GM23338 (cell line): ENCODE data around the gene OR4D2. TPM values are rescaled to one million over a fixed set of nuclear protein-coding genes. Genes with fewer than 3 reads are reported as not detected.

Experiments
- ATAC-seq: fragments of 200-7000 bp; cut with Tn5 transposase; 3 replicates; pipeline ENCODE4 v1.9.1; 2020
- DNase-seq: peaks from one replicate; pipeline ENCODE4 v3.0.0-alpha.2; 2015; ENCODE audit warnings: low spot score
- H2AFZ ChIP-seq: fragments of 200-600 bp; sonication (generic); 2 replicates; pipeline ENCODE4 v1.8.0; 2016; ENCODE audit warnings: antibody characterized with exemption, mild to moderate bottlenecking, moderate library complexity
- H3F3A ChIP-seq: fragments of 200-600 bp; sonication (generic); replicated peaks from 2 replicates; pipeline ENCODE4 v1.8.0; 2017; ENCODE audit warnings: antibody characterized with exemption, mixed run types, low read depth
- H3K27ac ChIP-seq: fragments of 200-600 bp; sonication (generic); 2 replicates; pipeline ENCODE4 v1.6.1; 2016; ENCODE audit warnings: low read depth
- H3K27me3 ChIP-seq: fragments of 200-600 bp; sonication (generic); 2 replicates; pipeline ENCODE4 v1.8.0; 2016; ENCODE audit warnings: mild to moderate bottlenecking, mixed run types, moderate library complexity; ENCODE audit not compliant: insufficient read depth
- H3K36me3 ChIP-seq: fragments of 200-600 bp; sonication (generic); 2 replicates; pipeline ENCODE4 v1.8.0; 2016; ENCODE audit warnings: mild to moderate bottlenecking; ENCODE audit not compliant: insufficient read depth
- H3K4me1 ChIP-seq: fragments of 200-600 bp; sonication (generic); 2 replicates; pipeline ENCODE4 v1.8.0; 2016; ENCODE audit warnings: mild to moderate bottlenecking, moderate library complexity; ENCODE audit not compliant: insufficient read depth
- H3K4me2 ChIP-seq: fragments of 200-600 bp; sonication (generic); 2 replicates; pipeline ENCODE4 v1.7.1; 2017; ENCODE audit warnings: mixed run types
- H3K4me3 ChIP-seq: fragments of 200-600 bp; sonication (generic); 2 replicates; pipeline ENCODE4 v1.6.1; 2016; ENCODE audit warnings: mixed run types
- H3K79me2 ChIP-seq: fragments of 200-600 bp; sonication (generic); replicated peaks from 2 replicates; pipeline ENCODE4 v1.8.0; 2017; ENCODE audit warnings: mild to moderate bottlenecking; ENCODE audit not compliant: insufficient read depth
- H3K9me2 ChIP-seq: fragments of 200-600 bp; sonication (generic); 2 replicates; pipeline ENCODE4 v1.8.0; 2017; ENCODE audit not compliant: insufficient read depth
- H4K20me1 ChIP-seq: fragments of 200-600 bp; sonication (generic); replicated peaks from 2 replicates; pipeline ENCODE4 v1.8.0; 2017; ENCODE audit warnings: mild to moderate bottlenecking; ENCODE audit not compliant: insufficient read depth
- H3K27ac Mint-ChIP-seq: 2 replicates; pipeline ENCODE4 v1.8.0; 2020; ENCODE audit warnings: inconsistent platforms, mild to moderate bottlenecking, moderate library complexity, mixed read lengths
- H3K27me3 Mint-ChIP-seq: 3 replicates; pipeline ENCODE4 v1.8.0; 2022; ENCODE audit warnings: low read depth, mild to moderate bottlenecking, moderate library complexity, mixed read lengths, inconsistent platforms; ENCODE audit not compliant: insufficient read depth, poor library complexity
- H3K36me3 Mint-ChIP-seq: 3 replicates; pipeline ENCODE4 v1.8.0; 2021; ENCODE audit warnings: low read depth, mild to moderate bottlenecking, inconsistent platforms, moderate library complexity, mixed read lengths
- H3K4me1 Mint-ChIP-seq: 3 replicates; pipeline ENCODE4 v1.8.0; 2020; ENCODE audit warnings: mild to moderate bottlenecking, inconsistent platforms, mixed read lengths
- H3K4me3 Mint-ChIP-seq: 3 replicates; pipeline ENCODE4 v1.8.0; 2021; ENCODE audit warnings: moderate library complexity, mild to moderate bottlenecking, inconsistent platforms, mixed read lengths
- H3K9me3 Mint-ChIP-seq: 3 replicates; pipeline ENCODE4 v1.8.0; 2020; ENCODE audit warnings: moderate library complexity, mild to moderate bottlenecking, inconsistent platforms, mixed read lengths
- EZH2 ChIP-seq: fragments of 200-600 bp; sonication (generic); IDR thresholded peaks from one replicate; pipeline ENCODE4 v1.8.0; 2017; ENCODE audit warnings: antibody characterized with exemption, mild to moderate bottlenecking, low read depth; ENCODE audit not compliant: unreplicated experiment
- EZH2phosphoT487 ChIP-seq: fragments of 200-600 bp; sonication (generic); IDR thresholded peaks from one replicate; pipeline ENCODE4 v1.8.1; 2018; ENCODE audit warnings: antibody characterized with exemption; ENCODE audit not compliant: unreplicated experiment
- JUNB ChIP-seq: IDR thresholded peaks from one replicate; pipeline ENCODE4 v1.6.1; 2016; ENCODE audit warnings: antibody characterized with exemption; ENCODE audit not compliant: unreplicated experiment
- NANOG ChIP-seq: IDR thresholded peaks from 2 replicates; pipeline ENCODE4 v1.6.1; 2016; ENCODE audit warnings: antibody characterized with exemption, borderline replicate concordance
- REST ChIP-seq: IDR thresholded peaks from one replicate; pipeline ENCODE4 v1.6.1; 2018; ENCODE audit warnings: antibody characterized with exemption; ENCODE audit not compliant: unreplicated experiment
- STAT1 ChIP-seq: IDR thresholded peaks from one replicate; pipeline ENCODE4 v1.6.1; 2016; ENCODE audit warnings: antibody characterized with exemption; ENCODE audit not compliant: unreplicated experiment
- ZNF114 ChIP-seq: fragments of 250-450 bp; sonication (Bioruptor Pico); IDR thresholded peaks from 2 replicates; pipeline ENCODE4 v1.5.0; 2020; ENCODE audit warnings: mild to moderate bottlenecking, moderate library complexity
- ZNF331 ChIP-seq: fragments of 250-450 bp; sonication (Bioruptor Pico); IDR thresholded peaks from 2 replicates; pipeline ENCODE4 v1.5.0; 2020; ENCODE audit warnings: low read depth, mild to moderate bottlenecking, moderate library complexity
- polyA plus RNA-seq: library from polyadenylated mRNA; unstranded; fragments of >200 nt; fragmentation: Nextera tagmentation; extraction: Ambion mirVana; gene quantifications from 2 replicates; pipeline ENCODE4 v1.2.1, GENCODE V29; 2016
- total RNA-seq: library from RNA; depleted of rRNA; stranded (reverse); fragments of >200 nt; shearing (Covaris generic); gene quantifications from 2 replicates; pipeline ENCODE4 v1.2.3, GENCODE V29; 2014
- TF ChIP-seq, protein P1 (sequence below): fragments of 250-450 bp; sonication (Bioruptor Pico); IDR thresholded peaks from 2 replicates; pipeline ENCODE4 v1.5.0; 2020; ENCODE audit warnings: mild to moderate bottlenecking, moderate library complexity

Gene OR4D2
- total and polyA plus RNA-seq, 2 experiments from 2014 or later: not detected

GRCh38 chr17:58186591-58186990 is 19.8 kb downstream of the OR4D2 start:
- Mint-ChIP-seq H3K36me3 (no peaks in the 10 kb centered on the region), H3K27ac (no peak overlapping the region), H3K4me3 (no peak overlapping the region), H3K9me3 (no peaks in the 10 kb centered on the region), H3K27me3 (peaks cover 9% of the 10 kb centered on the region), H3K4me1 (peaks cover 8% of the 10 kb centered on the region; the same call in 2 of the 3 replicates)
- Histone ChIP-seq H3F3A (no peaks in the 10 kb centered on the region), H3K36me3 (no peaks in the 10 kb centered on the region), H3K79me2 (no peaks in the 10 kb centered on the region), H3K27me3 (no peaks in the 10 kb centered on the region), H3K4me2 (no peak overlapping the region), H3K4me3 (no peak overlapping the region), H2AFZ (no peak overlapping the region), H3K27ac (no peak overlapping the region), H3K9me2 (no peaks in the 10 kb centered on the region), H4K20me1 (no peaks in the 10 kb centered on the region), H3K4me1 (no peaks in the 10 kb centered on the region)
- no peak for DNase-seq
- ATAC-seq: no peak
- no peak for TF ChIP-seq EZH2phosphoT487
- no peak for TF ChIP-seq REST
- TF ChIP-seq EZH2: no peak
- no peak for TF ChIP-seq JUNB
- no peak for TF ChIP-seq STAT1
- TF ChIP-seq ZNF114: no peak
- no peak for TF ChIP-seq NANOG
- TF ChIP-seq ZNF331 (CRISPR knock-in tag): no peak

DNA sequence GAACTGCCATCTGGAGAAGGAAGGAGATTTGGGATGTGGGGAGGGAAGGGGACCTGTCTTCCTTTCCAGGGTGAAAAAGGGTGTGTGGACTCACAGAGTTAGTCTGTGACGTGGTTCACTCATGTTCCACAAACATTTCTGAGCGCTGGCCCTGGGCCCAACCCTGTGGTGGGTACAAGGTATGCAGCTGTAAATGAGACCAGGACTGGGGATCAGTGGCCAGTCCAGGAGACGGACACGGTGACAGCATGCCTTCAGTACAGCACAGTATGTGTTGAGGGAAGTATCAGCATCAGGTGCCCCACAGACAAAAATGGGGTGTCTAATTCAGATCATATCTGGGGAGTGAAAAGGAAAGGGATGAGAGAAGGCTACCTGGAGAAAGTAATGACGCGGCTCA is 20.3 kb downstream of the OR4D2 start:
- H3K4me1 Mint-ChIP-seq: peaks cover 8% of the 10 kb centered on the region; the same call in 2 of the 3 replicates
- H3K4me3 Mint-ChIP-seq: no peak overlapping the region
- H3F3A ChIP-seq: no peaks in the 10 kb centered on the region
- H3K27ac ChIP-seq: no peak overlapping the region
- no peak overlapping the region for H3K27ac Mint-ChIP-seq
- peaks cover 10% of the 10 kb centered on the region for H3K27me3 Mint-ChIP-seq
- DNase-seq (no peak), ATAC-seq (no peak)
- no peaks in the 10 kb centered on the region for H3K79me2 ChIP-seq
- no peaks in the 10 kb centered on the region for H3K36me3 ChIP-seq
- H3K27me3 ChIP-seq: no peaks in the 10 kb centered on the region
- no peak overlapping the region for H3K4me3 ChIP-seq
- no peaks in the 10 kb centered on the region for H3K36me3 Mint-ChIP-seq
- no peak overlapping the region for H2AFZ ChIP-seq
- no peaks in the 10 kb centered on the region for H3K9me3 Mint-ChIP-seq
- H4K20me1 ChIP-seq: no peaks in the 10 kb centered on the region
- H3K4me2 ChIP-seq: no peak overlapping the region
- no peaks in the 10 kb centered on the region for H3K4me1 ChIP-seq
- no peaks in the 10 kb centered on the region for H3K9me2 ChIP-seq
- no peak for TF ChIP-seq ZNF114
- no peak for TF ChIP-seq NANOG
- TF ChIP-seq, protein P1, sequence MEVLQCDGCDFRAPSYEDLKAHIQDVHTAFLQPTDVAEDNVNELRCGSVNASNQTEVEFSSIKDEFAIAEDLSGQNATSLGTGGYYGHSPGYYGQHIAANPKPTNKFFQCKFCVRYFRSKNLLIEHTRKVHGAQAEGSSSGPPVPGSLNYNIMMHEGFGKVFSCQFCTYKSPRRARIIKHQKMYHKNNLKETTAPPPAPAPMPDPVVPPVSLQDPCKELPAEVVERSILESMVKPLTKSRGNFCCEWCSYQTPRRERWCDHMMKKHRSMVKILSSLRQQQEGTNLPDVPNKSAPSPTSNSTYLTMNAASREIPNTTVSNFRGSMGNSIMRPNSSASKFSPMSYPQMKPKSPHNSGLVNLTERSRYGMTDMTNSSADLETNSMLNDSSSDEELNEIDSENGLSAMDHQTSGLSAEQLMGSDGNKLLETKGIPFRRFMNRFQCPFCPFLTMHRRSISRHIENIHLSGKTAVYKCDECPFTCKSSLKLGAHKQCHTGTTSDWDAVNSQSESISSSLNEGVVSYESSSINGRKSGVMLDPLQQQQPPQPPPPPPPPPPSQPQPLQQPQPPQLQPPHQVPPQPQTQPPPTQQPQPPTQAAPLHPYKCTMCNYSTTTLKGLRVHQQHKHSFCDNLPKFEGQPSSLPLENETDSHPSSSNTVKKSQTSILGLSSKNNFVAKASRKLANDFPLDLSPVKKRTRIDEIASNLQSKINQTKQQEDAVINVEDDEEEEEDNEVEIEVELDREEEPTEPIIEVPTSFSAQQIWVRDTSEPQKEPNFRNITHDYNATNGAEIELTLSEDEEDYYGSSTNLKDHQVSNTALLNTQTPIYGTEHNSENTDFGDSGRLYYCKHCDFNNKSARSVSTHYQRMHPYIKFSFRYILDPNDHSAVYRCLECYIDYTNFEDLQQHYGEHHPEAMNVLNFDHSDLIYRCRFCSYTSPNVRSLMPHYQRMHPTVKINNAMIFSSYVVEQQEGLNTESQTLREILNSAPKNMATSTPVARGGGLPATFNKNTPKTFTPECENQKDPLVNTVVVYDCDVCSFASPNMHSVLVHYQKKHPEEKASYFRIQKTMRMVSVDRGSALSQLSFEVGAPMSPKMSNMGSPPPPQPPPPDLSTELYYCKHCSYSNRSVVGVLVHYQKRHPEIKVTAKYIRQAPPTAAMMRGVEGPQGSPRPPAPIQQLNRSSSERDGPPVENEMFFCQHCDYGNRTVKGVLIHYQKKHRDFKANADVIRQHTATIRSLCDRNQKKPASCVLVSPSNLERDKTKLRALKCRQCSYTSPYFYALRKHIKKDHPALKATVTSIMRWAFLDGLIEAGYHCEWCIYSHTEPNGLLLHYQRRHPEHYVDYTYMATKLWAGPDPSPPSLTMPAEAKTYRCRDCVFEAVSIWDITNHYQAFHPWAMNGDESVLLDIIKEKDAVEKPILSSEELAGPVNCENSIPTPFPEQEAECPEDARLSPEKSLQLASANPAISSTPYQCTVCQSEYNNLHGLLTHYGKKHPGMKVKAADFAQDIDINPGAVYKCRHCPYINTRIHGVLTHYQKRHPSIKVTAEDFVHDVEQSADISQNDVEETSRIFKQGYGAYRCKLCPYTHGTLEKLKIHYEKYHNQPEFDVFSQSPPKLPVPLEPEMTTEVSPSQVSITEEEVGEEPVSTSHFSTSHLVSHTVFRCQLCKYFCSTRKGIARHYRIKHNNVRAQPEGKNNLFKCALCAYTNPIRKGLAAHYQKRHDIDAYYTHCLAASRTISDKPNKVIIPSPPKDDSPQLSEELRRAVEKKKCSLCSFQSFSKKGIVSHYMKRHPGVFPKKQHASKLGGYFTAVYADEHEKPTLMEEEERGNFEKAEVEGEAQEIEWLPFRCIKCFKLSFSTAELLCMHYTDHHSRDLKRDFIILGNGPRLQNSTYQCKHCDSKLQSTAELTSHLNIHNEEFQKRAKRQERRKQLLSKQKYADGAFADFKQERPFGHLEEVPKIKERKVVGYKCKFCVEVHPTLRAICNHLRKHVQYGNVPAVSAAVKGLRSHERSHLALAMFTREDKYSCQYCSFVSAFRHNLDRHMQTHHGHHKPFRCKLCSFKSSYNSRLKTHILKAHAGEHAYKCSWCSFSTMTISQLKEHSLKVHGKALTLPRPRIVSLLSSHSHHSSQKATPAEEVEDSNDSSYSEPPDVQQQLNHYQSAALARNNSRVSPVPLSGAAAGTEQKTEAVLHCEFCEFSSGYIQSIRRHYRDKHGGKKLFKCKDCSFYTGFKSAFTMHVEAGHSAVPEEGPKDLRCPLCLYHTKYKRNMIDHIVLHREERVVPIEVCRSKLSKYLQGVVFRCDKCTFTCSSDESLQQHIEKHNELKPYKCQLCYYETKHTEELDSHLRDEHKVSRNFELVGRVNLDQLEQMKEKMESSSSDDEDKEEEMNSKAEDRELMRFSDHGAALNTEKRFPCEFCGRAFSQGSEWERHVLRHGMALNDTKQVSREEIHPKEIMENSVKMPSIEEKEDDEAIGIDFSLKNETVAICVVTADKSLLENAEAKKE (CRISPR knock-in tag): no peak
- TF ChIP-seq REST: no peak
